ENCODE data around the gene RAD54L2.

Gene RAD54L2

DNA sequence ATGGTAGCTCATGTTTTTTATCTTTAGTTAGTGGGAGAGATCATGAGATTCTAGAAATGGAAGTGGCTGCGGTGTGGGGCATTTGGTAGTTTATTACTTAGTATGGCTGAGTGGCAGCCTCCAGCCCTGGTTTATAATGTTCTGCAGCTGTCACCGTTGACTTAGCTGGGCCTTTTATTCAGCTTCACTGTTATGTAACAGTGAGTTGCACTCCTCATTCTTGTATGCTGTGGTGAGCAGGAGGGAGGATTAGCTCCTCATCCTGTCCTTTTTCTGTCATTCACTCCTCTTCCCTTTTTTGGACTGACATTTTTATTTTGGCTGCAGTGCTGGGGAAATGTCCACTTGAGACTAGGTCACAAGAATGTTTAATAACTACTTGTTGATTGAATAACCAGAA lies 29.5 kb downstream of the RAD54L2 start:
- Histone ChIP-seq H4K91ac (ENCODE audit: low read length) (no peak overlapping the region), H3K18ac (ENCODE audit: low read depth in 1 of 2, low read length in 2 of 2) (no peak overlapping the region), H3K36me3 (ENCODE audit: control insufficient read depth in 1 of 2, insufficient read depth in 2 of 2, low read depth in 1 of 2, low read length in 2 of 2) (peaks cover 0 to 7% of the 10 kb centered on the region in 2 experiments), H2AFZ (ENCODE audit: low read depth, low read length) (no peak overlapping the region), H3K4me2 (ENCODE audit: low read length, poor library complexity, severe bottlenecking) (no peak overlapping the region), H3K27ac (ENCODE audit: low read length, poor library complexity, severe bottlenecking) (no peak overlapping the region), H3K4me3 (ENCODE audit: insufficient read depth in 1 of 2, low read depth in 1 of 2, low read length in 2 of 2) (no peak overlapping the region), H3K9ac (ENCODE audit: low read length) (no peak overlapping the region), H2AK5ac (ENCODE audit: low read length, severe bottlenecking) (no peak overlapping the region), H3K14ac (ENCODE audit: low read length in 2 of 2) (no peak overlapping the region), H3K23ac (ENCODE audit: low read length in 2 of 2) (no peak overlapping the region), H2BK5ac (ENCODE audit: low read depth, low read length, poor library complexity, severe bottlenecking) (no peak overlapping the region), H3K27me3 (ENCODE audit: control insufficient read depth in 1 of 2, insufficient read depth in 1 of 2, low read length in 2 of 2) (no peaks in the 10 kb centered on the region), H2BK120ac (ENCODE audit: low read depth, low read length) (no peak overlapping the region), H3K9me3 (ENCODE audit: control insufficient read depth, low read length) (no peaks in the 10 kb centered on the region), H3K4ac (ENCODE audit: low read depth in 1 of 2, low read length in 2 of 2) (no peak overlapping the region), H3K4me1 (ENCODE audit: control insufficient read depth, insufficient read depth, low read depth, low read length) (no peaks in the 10 kb centered on the region), H2BK15ac (ENCODE audit: low read depth, poor library complexity, severe bottlenecking) (no peak overlapping the region), H3K79me1 (replicated peaks; ENCODE audit: low read length, poor library complexity, severe bottlenecking) (peaks cover 27% of the 10 kb centered on the region), H2BK12ac (ENCODE audit: low read length in 2 of 2) (no peak overlapping the region), H4K8ac (ENCODE audit: low read length) (no peak overlapping the region)
- 73% methylated on average over 1 of the region's 2 CpGs for WGBS
- no peak for DNase-seq

- H3K27me3 ChIP-seq (ENCODE audit: control insufficient read depth in 1 of 2, insufficient read depth in 1 of 2, low read length in 2 of 2): no peaks in the 10 kb centered on the region
- H4K91ac ChIP-seq (ENCODE audit: low read length): no peak overlapping the region
- no peak overlapping the region for H2BK12ac ChIP-seq (ENCODE audit: low read length in 2 of 2)
- no peaks in the 10 kb centered on the region for H3K9me3 ChIP-seq (ENCODE audit: control insufficient read depth, low read length)
- no peak overlapping the region for H3K27ac ChIP-seq (ENCODE audit: low read length, poor library complexity, severe bottlenecking)
- peaks cover 28% of the 10 kb centered on the region for H3K79me1 ChIP-seq (replicated peaks; ENCODE audit: low read length, poor library complexity, severe bottlenecking)
- H4K8ac ChIP-seq (ENCODE audit: low read length): no peak overlapping the region
- H2BK5ac ChIP-seq (ENCODE audit: low read depth, low read length, poor library complexity, severe bottlenecking): no peak overlapping the region
- H2AK5ac ChIP-seq (ENCODE audit: low read length, severe bottlenecking): no peak overlapping the region
- H3K23ac ChIP-seq (ENCODE audit: low read length in 2 of 2): no peak overlapping the region
- no peak overlapping the region for H3K18ac ChIP-seq (ENCODE audit: low read depth in 1 of 2, low read length in 2 of 2)
- H2BK120ac ChIP-seq (ENCODE audit: low read depth, low read length): no peak overlapping the region
- peaks cover 0 to 11% of the 10 kb centered on the region in 2 experiments for H3K36me3 ChIP-seq (ENCODE audit: control insufficient read depth in 1 of 2, insufficient read depth in 2 of 2, low read depth in 1 of 2, low read length in 2 of 2)
- no peak for DNase-seq
- no peak overlapping the region for H3K14ac ChIP-seq (ENCODE audit: low read length in 2 of 2)
- no peak overlapping the region for H3K4me2 ChIP-seq (ENCODE audit: low read length, poor library complexity, severe bottlenecking)
- no peak overlapping the region for H3K4ac ChIP-seq (ENCODE audit: low read depth in 1 of 2, low read length in 2 of 2)
- H3K4me1 ChIP-seq (ENCODE audit: control insufficient read depth, insufficient read depth, low read depth, low read length): no peaks in the 10 kb centered on the region
- no peak overlapping the region for H2BK15ac ChIP-seq (ENCODE audit: low read depth, poor library complexity, severe bottlenecking)
- H2AFZ ChIP-seq (ENCODE audit: low read depth, low read length): no peak overlapping the region
- H3K4me3 ChIP-seq (ENCODE audit: insufficient read depth in 1 of 2, low read depth in 1 of 2, low read length in 2 of 2): no peak overlapping the region
- no peak overlapping the region for H3K9ac ChIP-seq (ENCODE audit: low read length)
Measured at GRCh38 chr3:51568996-51569395, 30.5 kb downstream of the RAD54L2 start.

DNA sequence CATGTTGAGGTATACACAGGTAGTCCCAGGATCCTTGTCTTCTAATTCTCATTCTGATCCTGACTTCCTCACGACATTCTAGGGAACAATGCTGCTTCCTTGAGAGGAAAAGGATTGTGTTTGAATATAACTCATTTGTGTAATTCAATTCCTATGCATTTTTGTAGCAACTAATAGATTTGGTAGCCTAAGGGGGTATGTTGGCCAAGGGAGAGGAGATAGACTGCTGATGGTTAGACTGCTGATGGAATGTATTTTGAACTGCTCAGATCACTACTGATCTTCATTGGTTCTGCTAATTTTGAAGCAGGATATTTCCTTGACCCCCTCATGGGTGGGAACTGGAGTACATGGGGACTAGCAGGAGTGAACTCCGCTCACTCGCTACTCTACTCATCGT lies 39.7 kb downstream of the RAD54L2 start:
- H3K23ac ChIP-seq (ENCODE audit: low read length in 2 of 2): no peak overlapping the region
- H3K4me2 ChIP-seq (ENCODE audit: low read length, poor library complexity, severe bottlenecking): no peak overlapping the region
- H2AK5ac ChIP-seq (ENCODE audit: low read length, severe bottlenecking): no peak overlapping the region
- no peak overlapping the region for H4K8ac ChIP-seq (ENCODE audit: low read length)
- no peak overlapping the region for H2BK5ac ChIP-seq (ENCODE audit: low read depth, low read length, poor library complexity, severe bottlenecking)
- no peak overlapping the region for H2AFZ ChIP-seq (ENCODE audit: low read depth, low read length)
- H2BK15ac ChIP-seq (ENCODE audit: low read depth, poor library complexity, severe bottlenecking): no peak overlapping the region
- no peak for DNase-seq
- no peak overlapping the region for H2BK120ac ChIP-seq (ENCODE audit: low read depth, low read length)
- H3K9ac ChIP-seq (ENCODE audit: low read length): no peak overlapping the region
- H3K14ac ChIP-seq (ENCODE audit: low read length in 2 of 2): no peak overlapping the region
- peaks cover 3 to 11% of the 10 kb centered on the region in 2 experiments for H3K36me3 ChIP-seq (ENCODE audit: control insufficient read depth in 1 of 2, insufficient read depth in 2 of 2, low read depth in 1 of 2, low read length in 2 of 2)
- H3K27ac ChIP-seq (ENCODE audit: low read length, poor library complexity, severe bottlenecking): no peak overlapping the region
- H3K18ac ChIP-seq (ENCODE audit: low read depth in 1 of 2, low read length in 2 of 2): no peak overlapping the region
- no peaks in the 10 kb centered on the region for H3K27me3 ChIP-seq (ENCODE audit: control insufficient read depth in 1 of 2, insufficient read depth in 1 of 2, low read length in 2 of 2)
- H3K4ac ChIP-seq (ENCODE audit: low read depth in 1 of 2, low read length in 2 of 2): no peak overlapping the region
- H3K9me3 ChIP-seq (ENCODE audit: control insufficient read depth, low read length): no peaks in the 10 kb centered on the region
- peaks cover 32% of the 10 kb centered on the region for H3K79me1 ChIP-seq (replicated peaks; ENCODE audit: low read length, poor library complexity, severe bottlenecking)
- H3K4me3 ChIP-seq (ENCODE audit: insufficient read depth in 1 of 2, low read depth in 1 of 2, low read length in 2 of 2): no peak overlapping the region
- no peak overlapping the region for H2BK12ac ChIP-seq (ENCODE audit: low read length in 2 of 2)
- H4K91ac ChIP-seq (ENCODE audit: low read length): no peak overlapping the region
- 100% methylated on average over 3 of the region's 4 CpGs for WGBS
- no peaks in the 10 kb centered on the region for H3K4me1 ChIP-seq (ENCODE audit: control insufficient read depth, insufficient read depth, low read depth, low read length)

GRCh38 chr3:51580418-51580817 lies 41.9 kb downstream of the RAD54L2 start:
- Histone ChIP-seq H2BK12ac (ENCODE audit: low read length in 2 of 2) (no peak overlapping the region), H4K8ac (ENCODE audit: low read length) (no peak overlapping the region), H3K14ac (ENCODE audit: low read length in 2 of 2) (no peak overlapping the region), H2BK120ac (ENCODE audit: low read depth, low read length) (no peak overlapping the region), H3K27me3 (ENCODE audit: control insufficient read depth in 1 of 2, insufficient read depth in 1 of 2, low read length in 2 of 2) (no peaks in the 10 kb centered on the region), H3K36me3 (ENCODE audit: control insufficient read depth in 1 of 2, insufficient read depth in 2 of 2, low read depth in 1 of 2, low read length in 2 of 2) (peaks cover 0 to 11% of the 10 kb centered on the region in 2 experiments), H2AFZ (ENCODE audit: low read depth, low read length) (no peak overlapping the region), H3K9me3 (ENCODE audit: control insufficient read depth, low read length) (no peaks in the 10 kb centered on the region), H3K18ac (ENCODE audit: low read depth in 1 of 2, low read length in 2 of 2) (no peak overlapping the region), H3K9ac (ENCODE audit: low read length) (no peak overlapping the region), H3K23ac (ENCODE audit: low read length in 2 of 2) (no peak overlapping the region), H3K4me1 (ENCODE audit: control insufficient read depth, insufficient read depth, low read depth, low read length) (no peaks in the 10 kb centered on the region), H3K4me2 (ENCODE audit: low read length, poor library complexity, severe bottlenecking) (no peak overlapping the region), H3K27ac (ENCODE audit: low read length, poor library complexity, severe bottlenecking) (no peak overlapping the region), H2BK15ac (ENCODE audit: low read depth, poor library complexity, severe bottlenecking) (no peak overlapping the region), H4K91ac (ENCODE audit: low read length) (no peak overlapping the region), H2AK5ac (ENCODE audit: low read length, severe bottlenecking) (no peak overlapping the region), H2BK5ac (ENCODE audit: low read depth, low read length, poor library complexity, severe bottlenecking) (no peak overlapping the region), H3K79me1 (replicated peaks; ENCODE audit: low read length, poor library complexity, severe bottlenecking) (peaks cover 39% of the 10 kb centered on the region), H3K4me3 (ENCODE audit: insufficient read depth in 1 of 2, low read depth in 1 of 2, low read length in 2 of 2) (no peak overlapping the region), H3K4ac (ENCODE audit: low read depth in 1 of 2, low read length in 2 of 2) (no peak overlapping the region)
- no peak for DNase-seq
- WGBS: 85% methylated on average over 2 of the region's 2 CpGs
